ENCODE results near the gene DGCR6L.
A peak's percentile ranks its signal among the peaks of the same experiment; 100 is the strongest.
"Not testable (repeated sequence)": the region's sequence is repeated elsewhere in the genome, so short reads cannot be mapped to it uniquely, and the experiment has no call there.

DGCR6L gene

DNA sequence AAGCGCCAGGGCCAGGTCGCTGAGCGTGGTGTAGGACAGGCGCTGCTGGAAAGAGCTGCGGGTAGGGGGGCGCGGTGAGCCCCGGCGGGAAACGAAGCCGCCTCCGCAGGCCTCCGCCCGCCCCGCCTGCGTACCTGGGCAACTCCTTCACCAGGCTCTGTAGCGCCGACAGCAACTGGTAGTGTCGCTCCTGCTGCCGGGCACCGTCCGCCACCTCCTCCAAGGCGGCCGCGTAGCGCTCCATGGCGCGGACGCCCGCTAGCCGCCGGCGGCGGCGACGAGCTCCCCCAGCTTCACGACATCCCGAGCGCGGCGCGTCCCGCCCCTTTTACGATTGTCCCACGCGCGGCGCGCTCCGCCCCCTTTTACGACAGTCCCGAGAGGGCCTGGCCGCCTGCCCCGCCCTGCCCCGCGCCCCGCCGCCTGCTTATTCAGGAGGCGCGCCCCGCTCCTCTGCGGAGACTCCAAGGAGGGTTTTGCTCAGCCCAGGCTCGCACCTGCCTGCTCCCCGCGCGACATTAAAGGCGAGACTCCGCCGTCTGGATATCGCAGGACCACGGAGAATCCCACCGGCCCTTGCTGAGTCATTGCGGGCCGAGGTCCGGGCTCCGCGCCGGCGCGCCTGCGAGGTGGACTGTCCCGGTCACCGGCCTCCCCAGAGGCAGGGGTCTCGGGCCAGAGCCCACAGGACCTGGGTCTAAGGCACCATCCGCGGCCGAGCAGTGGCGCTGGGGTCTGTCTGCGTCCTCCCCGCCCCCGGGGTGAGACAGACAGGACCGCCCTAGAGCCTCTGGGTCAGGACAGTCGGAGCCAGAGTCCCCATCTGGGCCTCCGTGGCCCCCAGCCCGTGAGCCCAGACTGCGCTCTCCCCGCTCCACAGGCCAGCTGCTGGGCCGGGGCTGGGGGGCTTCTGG is at the start of gene DGCR6L:
Gene DGCR6L, minus strand, starts transcription at position 316 of the 914 bp plus-strand sequence. Its CDS starts 72 bp downstream, at position 244.
- peak within 1 kb of the TSS; percentile 77 for H3K9ac ChIP-seq (ENCODE audit: low read length)
- H3K9me3 ChIP-seq (ENCODE audit: control insufficient read depth, low read depth, low read length): no peaks in the 10 kb centered on the region
- H3K36me3 ChIP-seq (ENCODE audit: control insufficient read depth, low read depth, low read length): no peaks in the 10 kb centered on the region
- H3K4me3 ChIP-seq (ENCODE audit: low read length): peak within 1 kb of the TSS; percentile 82
- H3K27ac ChIP-seq (ENCODE audit: low read length): no peak within 1 kb of the TSS
- H3K4me1 ChIP-seq (ENCODE audit: control insufficient read depth, low read depth, low read length): peaks cover 5% of the 10 kb centered on the region
- H3K27me3 ChIP-seq (ENCODE audit: control insufficient read depth, insufficient read depth, low read length): no peaks in the 10 kb centered on the region

DNA sequence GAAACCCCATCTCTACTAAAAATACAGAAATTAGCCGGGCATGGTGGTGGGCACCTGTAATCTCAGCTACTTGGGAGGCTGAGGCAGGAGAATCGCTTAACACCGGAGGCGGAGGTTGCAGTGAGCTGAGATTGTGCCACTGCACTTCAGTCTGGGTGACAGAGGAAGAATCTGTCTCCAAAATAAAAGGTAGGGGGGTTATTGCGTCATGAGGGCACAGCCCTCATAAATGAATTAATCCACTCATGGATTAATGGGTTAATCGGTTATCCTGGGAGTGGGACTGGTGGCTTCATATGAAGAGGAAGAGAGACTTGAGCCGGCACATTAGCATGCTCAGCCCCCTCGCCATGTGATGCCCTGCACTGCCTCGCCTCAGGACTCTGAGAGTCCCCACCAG is 49.0 kb upstream of the DGCR6L start:
- H3K9ac ChIP-seq (ENCODE audit: low read length): not testable (repeated sequence)

DNA sequence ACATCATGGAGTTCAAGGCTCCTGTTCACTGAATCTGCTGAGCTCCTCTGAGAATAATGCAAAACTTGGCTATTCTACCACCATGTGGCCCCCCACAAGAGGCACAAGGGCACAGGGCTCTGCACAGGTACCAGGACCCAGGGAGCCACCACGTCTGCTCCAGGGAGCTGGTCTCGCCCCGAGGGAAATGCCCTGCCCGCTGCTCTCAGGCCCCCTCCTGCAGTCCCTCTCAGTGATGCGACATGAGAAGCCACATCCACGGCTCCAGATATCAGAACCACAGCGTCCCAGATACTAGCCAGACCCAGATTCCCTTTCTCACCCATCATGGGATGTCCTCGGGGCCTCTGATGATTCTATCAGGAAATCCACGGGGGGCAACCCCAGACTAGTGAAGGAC is 47.0 kb upstream of the DGCR6L start:
- not testable (repeated sequence) for H3K4me3 ChIP-seq (ENCODE audit: low read length)

More for the DNA sequence above, 49.0 kb upstream of the DGCR6L start:
- H3K27me3 ChIP-seq (ENCODE audit: control insufficient read depth, insufficient read depth, low read length); H3K4me3 ChIP-seq (ENCODE audit: low read length); H3K27ac ChIP-seq (ENCODE audit: low read length); H3K36me3 ChIP-seq (ENCODE audit: control insufficient read depth, low read depth, low read length); H3K9me3 ChIP-seq (ENCODE audit: control insufficient read depth, low read depth, low read length); H3K4me1 ChIP-seq (ENCODE audit: control insufficient read depth, low read depth, low read length): not testable (repeated sequence)

DNA sequence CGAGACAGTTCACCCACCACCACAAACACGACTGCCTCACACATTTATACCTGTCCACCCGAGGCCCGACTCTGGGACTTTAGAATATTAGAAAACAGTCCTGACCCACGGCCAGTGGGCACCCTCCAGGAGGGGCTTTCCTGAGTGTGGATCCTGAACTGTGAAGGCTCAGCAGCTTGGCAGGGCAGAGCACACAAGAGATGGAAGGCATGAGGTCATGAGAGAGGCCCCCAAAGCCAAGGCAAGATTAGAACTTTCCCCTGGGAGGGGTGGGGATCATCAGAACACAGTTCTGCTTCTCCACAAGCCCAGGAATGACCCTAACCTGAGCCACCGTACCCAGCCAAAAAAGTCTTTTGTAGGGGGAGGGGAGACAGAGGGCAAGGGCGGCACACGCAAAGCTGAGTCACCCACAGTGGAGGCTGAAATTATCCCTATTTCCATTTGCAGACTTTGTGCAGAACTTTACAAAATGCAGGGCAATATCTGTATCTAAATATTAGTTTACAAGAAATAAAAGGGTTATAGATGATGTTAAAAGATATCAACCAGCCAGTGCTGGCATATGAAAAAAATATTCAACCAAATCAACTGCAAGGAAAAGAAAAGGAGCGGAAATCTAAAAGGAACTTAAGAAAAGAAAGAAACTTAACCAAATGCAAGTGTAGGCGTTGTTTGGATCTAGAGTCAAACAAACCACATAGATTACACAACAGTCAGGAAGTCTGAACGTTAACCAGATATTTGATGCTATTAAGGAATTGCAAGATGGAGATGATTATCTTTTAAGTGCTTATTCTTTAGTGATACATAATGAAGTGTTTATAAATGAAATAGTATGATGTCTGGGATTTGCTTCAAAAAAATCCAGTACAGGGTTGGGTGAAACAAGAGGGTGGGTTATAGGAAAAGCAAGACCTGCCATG is 44.7 kb upstream of the DGCR6L start:
- H3K4me3 ChIP-seq (ENCODE audit: low read length); H3K9ac ChIP-seq (ENCODE audit: low read length); H3K9me3 ChIP-seq (ENCODE audit: control insufficient read depth, low read depth, low read length); H3K36me3 ChIP-seq (ENCODE audit: control insufficient read depth, low read depth, low read length); H3K27me3 ChIP-seq (ENCODE audit: control insufficient read depth, insufficient read depth, low read length); H3K27ac ChIP-seq (ENCODE audit: low read length); H3K4me1 ChIP-seq (ENCODE audit: control insufficient read depth, low read depth, low read length): not testable (repeated sequence)

More for the DNA sequence above, 47.0 kb upstream of the DGCR6L start:
- not testable (repeated sequence) for H3K36me3 ChIP-seq (ENCODE audit: control insufficient read depth, low read depth, low read length); H3K9ac ChIP-seq (ENCODE audit: low read length); H3K27me3 ChIP-seq (ENCODE audit: control insufficient read depth, insufficient read depth, low read length); H3K27ac ChIP-seq (ENCODE audit: low read length); H3K4me1 ChIP-seq (ENCODE audit: control insufficient read depth, low read depth, low read length); H3K9me3 ChIP-seq (ENCODE audit: control insufficient read depth, low read depth, low read length)

DNA sequence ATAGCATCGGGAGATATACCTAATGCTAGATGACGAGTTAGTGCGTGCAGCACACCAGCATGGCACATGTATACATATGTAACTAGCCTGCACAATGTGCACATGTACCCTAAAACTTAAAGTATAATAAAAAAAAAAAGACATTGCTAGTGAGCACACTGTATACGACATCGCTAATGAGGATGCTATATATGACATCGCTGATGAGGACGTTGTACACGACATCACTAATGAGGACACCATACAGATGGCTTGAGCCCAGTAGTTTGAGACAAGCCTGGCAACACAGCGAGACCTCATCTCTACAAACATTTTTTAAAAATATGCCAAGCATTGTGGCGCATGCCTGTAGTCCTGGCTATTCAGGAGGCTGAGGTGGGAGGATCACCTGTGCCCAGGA is 42.5 kb upstream of the DGCR6L start:
- not testable (repeated sequence) for H3K9me3 ChIP-seq (ENCODE audit: control insufficient read depth, low read depth, low read length); H3K27ac ChIP-seq (ENCODE audit: low read length); H3K4me3 ChIP-seq (ENCODE audit: low read length)

DNA sequence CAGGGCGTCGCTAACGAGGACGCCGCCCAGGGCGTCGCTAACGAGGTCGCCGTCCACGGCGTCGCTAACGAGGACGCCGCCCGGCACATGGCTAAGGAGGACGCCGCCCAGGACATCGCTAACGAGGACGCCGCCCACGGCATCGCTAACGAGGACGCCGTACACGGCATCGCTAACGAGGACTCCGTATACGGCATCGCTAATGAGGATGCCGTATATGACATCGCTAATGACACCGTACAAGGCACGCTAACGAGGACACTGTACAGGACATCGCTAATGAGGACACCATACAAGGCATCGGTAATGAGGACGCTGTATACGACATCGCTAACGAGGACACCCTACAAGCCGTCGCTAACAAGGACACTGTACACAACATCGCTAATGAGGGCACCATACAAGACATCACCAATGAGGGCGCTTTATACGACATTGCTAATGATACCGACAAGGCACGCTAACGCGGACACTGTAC is 41.9 kb upstream of the DGCR6L start:
- not testable (repeated sequence) for H3K27ac ChIP-seq (ENCODE audit: low read length); H3K4me3 ChIP-seq (ENCODE audit: low read length); H3K27me3 ChIP-seq (ENCODE audit: control insufficient read depth, insufficient read depth, low read length); H3K9me3 ChIP-seq (ENCODE audit: control insufficient read depth, low read depth, low read length); H3K4me1 ChIP-seq (ENCODE audit: control insufficient read depth, low read depth, low read length); H3K9ac ChIP-seq (ENCODE audit: low read length); H3K36me3 ChIP-seq (ENCODE audit: control insufficient read depth, low read depth, low read length)

More for the DNA sequence above, 42.5 kb upstream of the DGCR6L start:
- H3K27me3 ChIP-seq (ENCODE audit: control insufficient read depth, insufficient read depth, low read length); H3K9ac ChIP-seq (ENCODE audit: low read length); H3K4me1 ChIP-seq (ENCODE audit: control insufficient read depth, low read depth, low read length); H3K36me3 ChIP-seq (ENCODE audit: control insufficient read depth, low read depth, low read length): not testable (repeated sequence)

DNA sequence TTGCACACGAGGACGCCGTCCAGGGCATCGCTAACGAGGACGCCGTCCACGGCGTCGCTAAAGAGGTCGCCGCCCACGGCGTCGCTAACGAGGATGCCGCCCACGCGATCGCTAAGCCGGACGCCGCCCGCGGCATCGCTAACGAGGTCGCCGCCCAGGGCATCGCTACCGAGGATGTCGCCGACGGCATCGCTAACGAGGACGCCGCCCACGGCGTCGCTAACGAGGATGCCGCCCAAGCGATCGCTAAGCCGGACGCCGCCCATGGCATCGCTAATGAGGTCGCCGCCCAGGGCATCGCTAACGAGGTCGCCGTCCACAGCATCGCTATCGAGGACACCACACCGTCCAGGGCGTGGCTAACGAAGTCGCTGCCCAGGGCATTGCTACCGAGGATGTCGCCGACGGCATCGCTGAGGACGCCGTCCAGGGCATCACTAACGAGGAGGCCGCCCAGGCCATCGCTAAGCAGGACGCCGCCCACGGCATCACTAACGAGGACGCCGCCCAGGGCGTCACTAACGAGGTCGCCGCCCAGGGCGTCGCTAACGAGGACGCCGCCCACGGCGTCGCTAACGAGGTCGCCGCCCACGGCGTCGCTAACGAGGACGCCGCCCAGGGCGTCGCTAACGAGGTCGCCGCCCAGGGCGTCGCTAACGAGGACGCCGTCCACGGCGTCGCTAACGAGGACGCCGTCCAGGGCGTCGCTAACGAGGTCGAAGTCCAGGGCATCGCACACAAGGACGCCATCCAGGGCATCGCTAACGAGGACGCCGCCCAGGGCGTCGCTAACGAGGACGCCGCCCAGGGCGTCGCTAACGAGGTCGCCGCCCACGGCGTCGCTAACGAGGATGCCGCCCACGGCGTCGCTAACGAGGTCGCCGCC is 41.2 kb upstream of the DGCR6L start:
- H3K27me3 ChIP-seq (ENCODE audit: control insufficient read depth, insufficient read depth, low read length); H3K9ac ChIP-seq (ENCODE audit: low read length); H3K9me3 ChIP-seq (ENCODE audit: control insufficient read depth, low read depth, low read length); H3K4me1 ChIP-seq (ENCODE audit: control insufficient read depth, low read depth, low read length); H3K36me3 ChIP-seq (ENCODE audit: control insufficient read depth, low read depth, low read length); H3K4me3 ChIP-seq (ENCODE audit: low read length); H3K27ac ChIP-seq (ENCODE audit: low read length): not testable (repeated sequence)

DNA sequence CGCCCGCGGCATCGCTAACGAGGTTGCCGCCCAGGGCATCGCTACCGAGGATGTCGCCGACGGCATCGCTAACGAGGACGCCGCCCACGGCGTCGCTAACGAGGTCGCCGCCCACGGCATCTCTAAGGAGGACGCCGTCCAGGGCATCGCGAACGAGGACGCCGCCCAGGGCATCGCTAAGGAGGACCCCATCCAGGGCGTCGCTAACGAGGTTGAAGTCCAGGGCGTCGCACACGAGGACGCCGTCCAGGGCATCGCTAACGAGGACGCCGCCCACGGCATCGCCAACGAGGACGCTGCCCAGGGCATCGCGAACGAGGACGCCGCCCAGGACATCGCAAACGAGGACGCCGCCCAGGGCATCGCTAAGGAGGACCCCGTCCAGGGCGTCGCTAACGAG is 40.4 kb upstream of the DGCR6L start:
- not testable (repeated sequence) for H3K36me3 ChIP-seq (ENCODE audit: control insufficient read depth, low read depth, low read length); H3K9me3 ChIP-seq (ENCODE audit: control insufficient read depth, low read depth, low read length)

DNA sequence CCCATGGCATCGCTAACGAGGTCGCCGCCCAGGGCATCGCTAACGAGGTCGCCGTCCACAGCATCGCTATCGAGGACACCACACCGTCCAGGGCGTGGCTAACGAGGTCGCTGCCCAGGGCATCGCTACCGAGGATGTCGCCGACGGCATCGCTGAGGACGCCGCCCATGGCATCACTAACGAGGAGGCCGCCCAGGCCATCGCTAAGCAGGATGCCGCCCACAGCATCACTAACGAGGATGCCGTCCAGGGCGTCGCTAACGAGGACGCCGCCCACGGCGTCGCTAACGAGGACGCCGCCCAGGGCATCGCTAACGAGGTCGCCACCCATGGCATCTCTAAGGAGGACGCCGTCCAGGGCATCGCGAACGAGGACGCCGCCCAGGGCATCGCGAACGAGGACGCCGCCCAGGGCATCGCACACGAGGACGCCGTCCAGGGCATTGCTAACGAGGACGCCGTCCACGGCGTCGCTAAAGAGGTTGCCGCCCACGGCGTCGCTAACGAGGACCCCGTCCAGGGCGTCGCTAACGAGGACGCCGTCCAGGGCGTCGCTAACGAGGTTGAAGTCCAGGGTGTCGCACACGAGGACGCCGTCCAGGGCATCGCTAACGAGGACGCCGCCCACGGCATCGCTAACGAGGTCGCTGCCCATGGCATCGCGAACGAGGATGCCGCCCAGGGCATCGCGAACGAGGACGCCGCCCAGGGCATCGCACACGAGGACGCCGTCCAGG is 38.8 kb upstream of the DGCR6L start:
- not testable (repeated sequence) for H3K9me3 ChIP-seq (ENCODE audit: control insufficient read depth, low read depth, low read length); H3K4me3 ChIP-seq (ENCODE audit: low read length)

More for the DNA sequence above, 40.4 kb upstream of the DGCR6L start:
- not testable (repeated sequence) for H3K4me3 ChIP-seq (ENCODE audit: low read length); H3K4me1 ChIP-seq (ENCODE audit: control insufficient read depth, low read depth, low read length); H3K9ac ChIP-seq (ENCODE audit: low read length); H3K27me3 ChIP-seq (ENCODE audit: control insufficient read depth, insufficient read depth, low read length); H3K27ac ChIP-seq (ENCODE audit: low read length)

DNA sequence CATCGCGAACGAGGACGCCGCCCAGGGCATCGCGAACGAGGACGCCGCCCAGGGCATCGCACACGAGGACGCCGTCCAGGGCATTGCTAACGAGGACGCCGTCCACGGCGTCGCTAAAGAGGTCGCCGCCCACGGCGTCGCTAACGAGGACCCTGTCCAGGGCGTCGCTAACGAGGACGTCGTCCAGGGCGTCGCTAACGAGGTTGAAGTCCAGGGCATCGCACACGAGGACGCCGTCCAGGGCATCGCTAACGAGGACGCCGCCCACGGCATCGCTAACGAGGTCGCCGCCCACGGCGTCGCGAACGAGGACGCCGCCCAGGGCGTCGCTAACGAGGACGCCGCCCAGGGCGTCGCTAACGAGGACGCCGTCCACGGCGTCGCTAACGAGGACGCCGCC is 38.1 kb upstream of the DGCR6L start:
- not testable (repeated sequence) for H3K9ac ChIP-seq (ENCODE audit: low read length); H3K4me3 ChIP-seq (ENCODE audit: low read length); H3K9me3 ChIP-seq (ENCODE audit: control insufficient read depth, low read depth, low read length); H3K4me1 ChIP-seq (ENCODE audit: control insufficient read depth, low read depth, low read length); H3K36me3 ChIP-seq (ENCODE audit: control insufficient read depth, low read depth, low read length); H3K27me3 ChIP-seq (ENCODE audit: control insufficient read depth, insufficient read depth, low read length); H3K27ac ChIP-seq (ENCODE audit: low read length)

More for the DNA sequence above, 38.8 kb upstream of the DGCR6L start:
- not testable (repeated sequence) for H3K4me1 ChIP-seq (ENCODE audit: control insufficient read depth, low read depth, low read length); H3K36me3 ChIP-seq (ENCODE audit: control insufficient read depth, low read depth, low read length); H3K27ac ChIP-seq (ENCODE audit: low read length); H3K27me3 ChIP-seq (ENCODE audit: control insufficient read depth, insufficient read depth, low read length); H3K9ac ChIP-seq (ENCODE audit: low read length)
